Fibroblast of mammary gland (primary cell): ENCODE results near the gene ZNF845.
A peak's percentile ranks its signal among the peaks of the same experiment; 100 is the strongest.
"Not testable (repeated sequence)": the region's sequence is repeated elsewhere in the genome, so short reads cannot be mapped to it uniquely, and the experiment has no call there.

ENCODE experiments used
- DNase-seq: peaks from one replicate; pipeline ENCODE4 v3.0.0-alpha.2; 2010; ENCODE audit warnings: low read depth
- H3K4me3 ChIP-seq: 2 replicates; pipeline ENCODE4 v1.5.1; 2011; ENCODE audit warnings: low read depth, mild to moderate bottlenecking, low read length, moderate library complexity; ENCODE audit not compliant: control insufficient read depth
- TF ChIP-seq, protein P1 (sequence below): conservative IDR thresholded peaks from 2 replicates; pipeline ENCODE4 v1.5.1; 2011; ENCODE audit warnings: low read depth, low read length, inconsistent platforms; ENCODE audit not compliant: control insufficient read depth, insufficient read depth

ZNF845 gene

DNA sequence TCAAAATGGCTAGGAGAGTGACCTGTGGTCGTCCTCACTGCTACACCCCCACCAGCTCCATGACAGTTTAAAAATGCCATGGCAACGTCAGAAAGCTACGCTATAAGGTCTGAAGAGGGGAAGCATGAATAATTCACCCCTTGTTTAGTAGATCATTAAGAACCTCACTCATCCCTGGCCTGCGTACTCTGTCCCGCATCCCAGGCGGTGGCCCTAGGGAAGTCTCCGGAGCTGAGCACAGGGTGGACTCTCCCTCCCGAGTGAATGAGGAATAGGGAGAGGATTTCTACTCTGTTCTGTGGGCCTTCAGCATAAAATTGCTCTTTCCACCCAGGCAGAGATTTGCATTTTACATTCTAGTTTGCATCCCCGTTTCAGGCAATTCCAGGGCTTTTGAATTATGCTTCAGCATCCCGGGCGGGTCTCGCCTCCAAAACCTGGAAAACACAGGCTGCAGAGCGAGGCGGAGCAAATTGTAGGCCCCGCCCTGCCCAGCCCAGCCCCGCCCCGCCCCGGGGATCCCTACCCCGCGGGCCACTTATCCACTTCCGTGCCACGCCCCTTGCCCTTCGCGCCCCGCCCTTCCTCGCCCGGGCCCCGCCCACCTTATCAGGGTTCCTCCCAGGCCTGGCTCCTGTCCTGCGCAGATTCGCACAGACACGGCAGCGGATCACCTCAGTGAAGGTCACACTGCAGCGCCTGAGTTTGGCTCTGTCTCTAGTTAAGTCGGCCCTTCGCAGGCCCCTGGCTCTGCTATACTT, 24.5 kb downstream of the ZNF845 start:
- H3K4me3 ChIP-seq = no peak overlapping the region
- TF ChIP-seq, protein P1, sequence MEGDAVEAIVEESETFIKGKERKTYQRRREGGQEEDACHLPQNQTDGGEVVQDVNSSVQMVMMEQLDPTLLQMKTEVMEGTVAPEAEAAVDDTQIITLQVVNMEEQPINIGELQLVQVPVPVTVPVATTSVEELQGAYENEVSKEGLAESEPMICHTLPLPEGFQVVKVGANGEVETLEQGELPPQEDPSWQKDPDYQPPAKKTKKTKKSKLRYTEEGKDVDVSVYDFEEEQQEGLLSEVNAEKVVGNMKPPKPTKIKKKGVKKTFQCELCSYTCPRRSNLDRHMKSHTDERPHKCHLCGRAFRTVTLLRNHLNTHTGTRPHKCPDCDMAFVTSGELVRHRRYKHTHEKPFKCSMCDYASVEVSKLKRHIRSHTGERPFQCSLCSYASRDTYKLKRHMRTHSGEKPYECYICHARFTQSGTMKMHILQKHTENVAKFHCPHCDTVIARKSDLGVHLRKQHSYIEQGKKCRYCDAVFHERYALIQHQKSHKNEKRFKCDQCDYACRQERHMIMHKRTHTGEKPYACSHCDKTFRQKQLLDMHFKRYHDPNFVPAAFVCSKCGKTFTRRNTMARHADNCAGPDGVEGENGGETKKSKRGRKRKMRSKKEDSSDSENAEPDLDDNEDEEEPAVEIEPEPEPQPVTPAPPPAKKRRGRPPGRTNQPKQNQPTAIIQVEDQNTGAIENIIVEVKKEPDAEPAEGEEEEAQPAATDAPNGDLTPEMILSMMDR = no peak
- DNase-seq = no peak

DNA sequence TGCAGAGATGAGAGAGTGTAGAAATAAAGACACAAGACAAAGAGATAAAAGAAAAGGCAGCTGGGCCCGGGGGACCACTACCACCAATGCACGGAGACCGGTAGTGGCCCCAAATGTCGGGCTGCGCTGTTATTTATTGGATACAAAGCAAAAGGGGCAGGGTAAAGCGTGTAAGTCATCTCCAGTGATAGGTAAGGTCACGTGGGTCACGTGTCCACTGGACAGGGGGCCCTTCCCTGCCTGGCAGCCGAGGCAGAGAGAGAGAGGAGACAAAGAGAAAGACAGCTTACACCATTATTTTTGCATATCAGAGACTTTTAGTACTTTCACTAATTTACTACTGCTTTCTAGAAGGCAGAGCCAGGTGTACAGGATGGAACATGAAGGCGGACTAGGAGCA, 26.5 kb downstream of the ZNF845 start:
- not testable (repeated sequence) for DNase-seq, H3K4me3 ChIP-seq

DNA sequence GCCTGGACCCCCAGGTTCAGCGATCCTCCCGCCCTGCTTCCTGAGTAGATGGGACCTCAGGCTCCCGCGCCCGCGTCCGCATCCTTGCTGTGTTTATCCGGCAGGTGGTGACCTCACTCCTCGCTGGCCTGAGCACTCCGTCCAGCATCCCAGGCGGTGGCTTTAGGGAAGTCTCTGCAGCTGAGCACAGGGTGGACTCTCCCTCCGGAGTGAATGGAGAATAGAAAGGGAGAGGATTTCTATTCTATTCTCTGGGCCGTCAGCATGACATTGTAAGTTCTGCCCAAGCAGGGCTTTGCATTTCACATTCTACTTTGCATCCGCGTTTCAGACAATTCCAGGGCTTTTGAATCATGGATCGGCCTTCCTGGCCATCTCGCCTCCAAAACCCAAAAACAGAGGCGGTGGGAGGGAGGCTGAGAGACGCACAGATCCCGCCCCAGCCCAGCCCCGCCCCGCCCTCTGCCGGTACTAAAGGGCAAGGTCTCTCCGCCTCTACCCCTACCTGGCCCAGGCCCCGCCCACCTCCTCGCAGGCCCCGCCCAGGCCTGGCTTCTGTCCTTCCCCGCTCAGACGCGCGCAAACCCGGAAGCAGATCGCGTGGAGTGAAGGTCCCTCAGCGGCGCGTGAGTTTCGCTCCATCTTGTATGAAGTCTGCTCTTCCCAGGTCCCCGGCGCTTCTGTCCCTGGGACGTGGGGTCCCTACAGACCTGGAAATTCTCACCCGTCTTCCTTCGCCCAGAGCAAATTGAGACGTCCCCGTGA, 31.8 kb downstream of the ZNF845 start, which contains the start of gene ZNF525:
Gene ZNF525, plus strand, starts transcription at position 572 of the 765 bp plus-strand sequence. CDS start 6,577 bp downstream, outside the sequence.
- peak within 1 kb of the TSS; percentile 70 for H3K4me3 ChIP-seq
- TF ChIP-seq, protein P1 = peak; percentile 7
- DNase-seq = peak; percentile 52

DNA sequence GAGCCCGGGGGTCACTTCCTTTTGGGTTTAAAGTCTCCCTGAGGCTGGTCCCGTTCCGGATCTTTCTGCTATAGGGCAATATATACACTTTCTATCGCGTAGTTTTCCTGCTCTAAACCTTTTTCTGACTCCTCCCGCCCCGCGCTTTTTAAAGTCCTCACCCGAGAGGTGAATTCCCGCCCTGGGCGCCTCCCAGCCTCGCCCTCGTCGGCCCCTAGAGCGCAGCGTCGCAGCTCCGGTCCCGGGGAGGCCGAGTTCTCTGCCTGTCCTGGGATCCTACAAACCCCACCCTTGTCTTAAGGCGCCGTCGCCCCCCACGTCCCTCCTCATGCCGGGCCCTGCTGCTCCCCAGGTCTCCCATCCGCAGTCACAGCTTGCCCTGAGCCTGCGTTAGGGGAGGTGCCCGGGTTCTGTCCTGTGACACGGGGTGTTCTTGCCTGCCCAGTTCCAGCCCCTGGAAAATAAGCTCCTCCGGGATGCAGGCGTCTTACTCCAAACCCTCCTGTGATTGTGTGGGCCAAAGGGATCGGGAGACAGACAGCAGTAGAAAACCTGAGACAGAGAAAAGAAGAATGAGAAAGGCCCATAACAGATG, 32.4 kb downstream of the ZNF845 start:
- no peak for DNase-seq
- H3K4me3 ChIP-seq = peak overlapping the region; percentile 70
- TF ChIP-seq, protein P1 = no peak

DNA sequence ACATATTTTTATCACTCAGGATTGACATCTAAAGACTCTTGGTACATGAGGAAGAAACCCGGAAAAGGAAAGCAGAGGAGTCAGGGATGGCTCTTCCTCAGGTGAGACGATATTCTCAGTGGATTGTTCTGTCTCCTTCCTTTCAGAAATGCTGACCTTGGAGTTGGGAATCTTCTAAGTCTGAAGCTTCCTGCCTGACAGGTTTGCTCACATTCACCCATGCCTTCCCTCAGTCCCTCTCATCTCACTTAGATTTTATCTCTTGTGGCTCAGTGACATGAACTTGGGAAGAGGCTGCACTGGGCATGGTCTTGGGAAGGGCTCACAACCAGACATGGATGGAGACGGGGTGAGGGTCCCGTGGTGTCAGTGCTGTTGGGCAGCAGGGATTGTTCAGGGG, 38.6 kb downstream of the ZNF845 start:
- no peak for DNase-seq
- H3K4me3 ChIP-seq = no peak overlapping the region
- TF ChIP-seq, protein P1 = no peak

DNA sequence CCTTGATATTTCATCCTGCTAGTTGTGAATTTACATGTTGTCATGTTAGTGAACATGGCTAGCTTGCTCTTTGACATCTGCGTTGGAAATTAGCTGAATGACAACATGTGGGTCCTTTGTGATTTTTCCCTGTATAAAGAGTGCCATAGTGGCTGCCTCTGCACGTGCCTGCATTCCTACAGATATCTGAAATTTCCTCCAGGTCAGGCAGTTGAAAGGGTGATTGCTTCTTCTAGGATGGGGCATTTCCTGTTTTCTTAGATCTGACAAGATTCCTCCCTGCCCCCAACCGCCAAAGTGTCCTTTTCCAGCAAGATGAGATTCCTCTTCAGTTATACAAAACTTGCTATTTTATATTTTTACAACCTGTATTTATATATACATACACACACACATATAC, 40.7 kb downstream of the ZNF845 start:
- no peak overlapping the region for H3K4me3 ChIP-seq
- no peak for DNase-seq
- TF ChIP-seq, protein P1 = no peak

DNA sequence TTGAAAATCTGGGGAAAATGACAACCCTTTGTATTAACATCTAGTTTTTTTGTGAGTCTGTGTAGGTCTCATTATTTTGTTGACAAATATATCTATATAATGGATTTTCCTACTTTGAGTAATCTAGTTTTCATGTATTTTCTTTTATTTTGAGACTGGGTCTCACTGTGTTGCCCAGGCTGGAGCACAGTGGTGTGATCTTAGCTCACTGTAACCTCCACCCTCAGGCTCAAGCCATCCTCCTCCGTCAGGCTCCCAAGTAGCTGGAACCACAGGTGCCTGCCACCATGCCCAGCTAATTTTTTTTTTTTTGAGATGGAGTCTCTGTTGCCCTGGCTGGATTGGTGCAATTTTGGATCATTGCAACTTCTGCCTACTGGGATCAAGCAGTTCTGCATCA, 41.2 kb downstream of the ZNF845 start:
- H3K4me3 ChIP-seq = no peak overlapping the region
- no peak for DNase-seq
- TF ChIP-seq, protein P1 = no peak
